ENCODE data around the gene PRKCZ.

- TF ChIP-seq CTCF (IDR thresholded peaks at IDR 0.05) (no peak), POLR2A (IDR thresholded peaks at IDR 0.05) (no peak)
These were observed 122.4 kb downstream of the PRKCZ start for GRCh38 chr1:2172551-2173146.
